ENCODE results near the gene MAGEC1.

Gene MAGEC1

DNA sequence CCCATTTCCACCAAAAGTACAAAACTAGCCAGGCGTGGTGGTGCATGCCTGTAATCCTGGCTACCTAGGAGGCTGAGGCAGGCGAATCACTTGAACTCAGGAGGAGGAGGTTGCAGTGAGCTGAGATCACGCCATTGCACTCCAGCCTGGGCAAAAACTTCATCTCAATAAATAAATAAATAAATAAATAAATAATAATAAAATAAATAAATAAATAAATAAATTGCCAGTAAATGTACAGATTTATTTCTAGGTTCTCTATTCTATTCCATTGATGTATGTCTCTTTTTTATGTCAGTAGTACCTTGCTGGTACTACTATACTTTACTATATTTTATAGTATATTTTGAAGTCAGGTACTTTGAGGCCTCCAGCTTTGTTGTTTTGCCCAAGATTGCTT lies 43.7 kb downstream of the MAGEC1 start:
- H3K9ac ChIP-seq (ENCODE audit: low read length): no peak overlapping the region
- no peak overlapping the region for H3K27ac ChIP-seq (ENCODE audit: low read length)
- TF ChIP-seq, protein P1, sequence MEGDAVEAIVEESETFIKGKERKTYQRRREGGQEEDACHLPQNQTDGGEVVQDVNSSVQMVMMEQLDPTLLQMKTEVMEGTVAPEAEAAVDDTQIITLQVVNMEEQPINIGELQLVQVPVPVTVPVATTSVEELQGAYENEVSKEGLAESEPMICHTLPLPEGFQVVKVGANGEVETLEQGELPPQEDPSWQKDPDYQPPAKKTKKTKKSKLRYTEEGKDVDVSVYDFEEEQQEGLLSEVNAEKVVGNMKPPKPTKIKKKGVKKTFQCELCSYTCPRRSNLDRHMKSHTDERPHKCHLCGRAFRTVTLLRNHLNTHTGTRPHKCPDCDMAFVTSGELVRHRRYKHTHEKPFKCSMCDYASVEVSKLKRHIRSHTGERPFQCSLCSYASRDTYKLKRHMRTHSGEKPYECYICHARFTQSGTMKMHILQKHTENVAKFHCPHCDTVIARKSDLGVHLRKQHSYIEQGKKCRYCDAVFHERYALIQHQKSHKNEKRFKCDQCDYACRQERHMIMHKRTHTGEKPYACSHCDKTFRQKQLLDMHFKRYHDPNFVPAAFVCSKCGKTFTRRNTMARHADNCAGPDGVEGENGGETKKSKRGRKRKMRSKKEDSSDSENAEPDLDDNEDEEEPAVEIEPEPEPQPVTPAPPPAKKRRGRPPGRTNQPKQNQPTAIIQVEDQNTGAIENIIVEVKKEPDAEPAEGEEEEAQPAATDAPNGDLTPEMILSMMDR (IDR thresholded peaks at IDR 0.05; ENCODE audit: low read depth, low read length): no peak
- no peak for TF ChIP-seq EZH2phosphoT487 (IDR thresholded peaks at IDR 0.05; ENCODE audit: low read depth)
- no peak overlapping the region for H3K4me2 ChIP-seq (ENCODE audit: low read length)
- no peaks in the 10 kb centered on the region for H4K20me1 ChIP-seq (ENCODE audit: insufficient read depth, low read length)
- no peaks in the 10 kb centered on the region for H3K4me1 ChIP-seq (ENCODE audit: low read length)
- no peaks in the 10 kb centered on the region for H3K9me3 ChIP-seq (ENCODE audit: insufficient read depth, low read length)
- H3K27me3 ChIP-seq (ENCODE audit: low read depth, low read length): no peaks in the 10 kb centered on the region
- H2AFZ ChIP-seq (ENCODE audit: low read depth, low read length): no peak overlapping the region
- no peaks in the 10 kb centered on the region for H3K79me2 ChIP-seq (ENCODE audit: low read length)
- no peak overlapping the region for H3K4me3 ChIP-seq (ENCODE audit: low read length)
- H3K36me3 ChIP-seq (replicated peaks; ENCODE audit: low read depth, low read length): no peaks in the 10 kb centered on the region

GRCh38 chrX:141952603-141953002 lies 48.9 kb downstream of the MAGEC1 start:
- TF ChIP-seq, protein P1 (IDR thresholded peaks at IDR 0.05; ENCODE audit: low read depth, low read length): no peak
- TF ChIP-seq EZH2phosphoT487 (IDR thresholded peaks at IDR 0.05; ENCODE audit: low read depth): no peak
- no peaks in the 10 kb centered on the region for H3K27me3 ChIP-seq (ENCODE audit: low read depth, low read length)
- no peak overlapping the region for H3K9ac ChIP-seq (ENCODE audit: low read length)
- H3K9me3 ChIP-seq (ENCODE audit: insufficient read depth, low read length): no peaks in the 10 kb centered on the region
- H4K20me1 ChIP-seq (ENCODE audit: insufficient read depth, low read length): no peaks in the 10 kb centered on the region
- H3K4me3 ChIP-seq (ENCODE audit: low read length): no peak overlapping the region
- no peaks in the 10 kb centered on the region for H3K79me2 ChIP-seq (ENCODE audit: low read length)
- H3K27ac ChIP-seq (ENCODE audit: low read length): no peak overlapping the region
- H3K36me3 ChIP-seq (replicated peaks; ENCODE audit: low read depth, low read length): no peaks in the 10 kb centered on the region
- H3K4me1 ChIP-seq (ENCODE audit: low read length): no peaks in the 10 kb centered on the region
- no peak overlapping the region for H3K4me2 ChIP-seq (ENCODE audit: low read length)
- H2AFZ ChIP-seq (ENCODE audit: low read depth, low read length): no peak overlapping the region

DNA sequence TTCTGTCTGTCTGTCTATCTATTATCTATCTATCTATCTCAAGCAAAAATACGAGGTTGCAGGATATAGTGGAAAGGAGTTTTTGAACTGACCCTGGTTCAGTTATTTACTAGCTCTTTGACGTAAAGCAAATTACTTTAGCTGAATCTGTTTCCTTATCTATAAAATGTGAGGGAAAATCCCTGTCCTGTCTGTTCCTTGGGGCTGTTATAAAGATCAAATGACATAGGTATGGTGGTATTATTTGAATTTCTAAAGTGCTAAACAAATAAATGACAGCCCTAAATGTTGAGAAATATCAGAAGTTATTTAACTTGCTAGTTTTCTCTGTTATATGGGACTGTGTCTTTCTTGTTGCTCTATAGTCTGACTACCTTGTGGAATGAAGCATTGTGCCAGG lies 55.0 kb downstream of the MAGEC1 start:
- Histone ChIP-seq H3K27ac (ENCODE audit: low read length) (no peak overlapping the region), H3K4me3 (ENCODE audit: low read length) (no peak overlapping the region), H2AFZ (ENCODE audit: low read depth, low read length) (no peak overlapping the region), H3K9ac (ENCODE audit: low read length) (no peak overlapping the region), H3K4me1 (ENCODE audit: low read length) (no peaks in the 10 kb centered on the region), H3K36me3 (replicated peaks; ENCODE audit: low read depth, low read length) (no peaks in the 10 kb centered on the region), H3K27me3 (ENCODE audit: low read depth, low read length) (no peaks in the 10 kb centered on the region), H4K20me1 (ENCODE audit: insufficient read depth, low read length) (no peaks in the 10 kb centered on the region), H3K9me3 (ENCODE audit: insufficient read depth, low read length) (no peaks in the 10 kb centered on the region), H3K79me2 (ENCODE audit: low read length) (no peaks in the 10 kb centered on the region), H3K4me2 (ENCODE audit: low read length) (no peak overlapping the region)
- TF ChIP-seq, protein P1 (IDR thresholded peaks at IDR 0.05; ENCODE audit: low read depth, low read length): no peak
- TF ChIP-seq EZH2phosphoT487 (IDR thresholded peaks at IDR 0.05; ENCODE audit: low read depth): no peak
